CD4-positive, alpha-beta memory T cell (primary cell): ENCODE measurements around the gene SLC22A31. TPM values are rescaled to one million over a fixed set of nuclear protein-coding genes. Genes with fewer than 3 reads are reported as not detected.
A peak's percentile ranks its signal among the peaks of the same experiment; 100 is the strongest.
"Not testable (repeated sequence)": the region's sequence is repeated elsewhere in the genome, so short reads cannot be mapped to it uniquely, and the experiment has no call there.

ENCODE experiments used
- CTCF ChIA-PET: fragments of 350-600 bp; sonication (Branson Sonifier 250); formaldehyde crosslinking; loops from one replicate; lab custom pipeline; 2021; ENCODE audit warnings: inconsistent platforms; ENCODE audit not compliant: partially characterized antibody; lab: Charles Lee
- POLR2A ChIA-PET: fragments of 350-600 bp; sonication (Branson Sonifier 250); formaldehyde crosslinking; loops from one replicate; lab custom pipeline; 2021; ENCODE audit not compliant: partially characterized antibody; lab: Charles Lee
- DNase-seq, 5 donors: peaks; one replicate each; pipeline versions ENCODE4 v3.0.0 to v3.0.0-alpha.2; 2020 to 2022; ENCODE audit warnings: mixed read lengths in 1 of 5
- H3K27ac ChIP-seq: one replicate; pipeline ENCODE4 v1.7.0; 2013; ENCODE audit warnings: low read depth, low read length
- H3K27me3 ChIP-seq: 2 replicates; pipeline ENCODE4 v1.7.0; 2013; ENCODE audit warnings: mild to moderate bottlenecking, low read length, moderate library complexity; ENCODE audit not compliant: insufficient read depth
- H3K36me3 ChIP-seq: 2 replicates; pipeline ENCODE4 v1.7.0; 2013; ENCODE audit warnings: mild to moderate bottlenecking, low read length, moderate library complexity; ENCODE audit not compliant: insufficient read depth
- H3K4me1 ChIP-seq: 2 replicates; pipeline ENCODE4 v1.7.0; 2013; ENCODE audit warnings: mild to moderate bottlenecking, low read length, moderate library complexity; ENCODE audit not compliant: insufficient read depth
- H3K4me3 ChIP-seq, 2 donors: one replicate each; pipeline ENCODE4 v1.7.0; 2013; ENCODE audit warnings: low read length in 2 of 2, mild to moderate bottlenecking in 1 of 2
- H3K9me3 ChIP-seq, 2 donors: one replicate each; pipeline ENCODE4 v1.7.0; 2013; ENCODE audit warnings: low read length in 2 of 2, control low read depth in 1 of 2; ENCODE audit not compliant: control insufficient read depth in 1 of 2
- H3K27ac Mint-ChIP-seq, 7 donors: one replicate each; pipeline ENCODE4 v1.8.0; 2020 to 2021; ENCODE audit warnings: mixed read lengths in 7 of 7, mild to moderate bottlenecking in 6 of 7, inconsistent platforms in 3 of 7, moderate library complexity in 3 of 7
- H3K27me3 Mint-ChIP-seq, 2 donors: one replicate each; pipeline ENCODE4 v1.8.0; 2020 to 2021; ENCODE audit warnings: mixed read lengths in 2 of 2
- H3K36me3 Mint-ChIP-seq, 2 donors: one replicate each; pipeline ENCODE4 v1.8.0; 2020 to 2021; ENCODE audit warnings: mixed read lengths in 2 of 2, inconsistent platforms in 1 of 2, mild to moderate bottlenecking in 1 of 2
- H3K4me1 Mint-ChIP-seq, 4 donors: one replicate each; pipeline ENCODE4 v1.8.0; 2020 to 2021; ENCODE audit warnings: mixed read lengths in 4 of 4, mild to moderate bottlenecking in 1 of 4
- H3K4me3 Mint-ChIP-seq, 8 donors: one replicate each; pipeline ENCODE4 v1.8.0; 2020 to 2021; ENCODE audit warnings: mixed read lengths in 8 of 8, mild to moderate bottlenecking in 7 of 8, moderate library complexity in 6 of 8, inconsistent platforms in 3 of 8
- H3K9me3 Mint-ChIP-seq, 8 donors: one replicate each; pipeline ENCODE4 v1.8.0; 2020 to 2021; ENCODE audit warnings: mixed read lengths in 8 of 8, mild to moderate bottlenecking in 5 of 8, inconsistent platforms in 3 of 8, moderate library complexity in 1 of 8
- intact Hi-C: fragments of 100-400 bp; cut with micrococcal nuclease; formaldehyde crosslinking; loops from one replicate; pipeline ENCODE4 v1.15.1; 2023
- polyA plus RNA-seq, 2 donors: library from polyadenylated mRNA; unstranded; fragments of 300-500 nt; fragmentation: Illumina TruSeq; gene quantifications; one replicate each; pipeline ENCODE4 v1.2.3, GENCODE V29; 2021
- total RNA-seq, 2 experiments: library from RNA; stranded (reverse); gene quantifications; one replicate each; pipeline ENCODE4 v1.2.3, GENCODE V29; 2021

Gene SLC22A31
- under 1 TPM in 1 of 2 experiments, not detected in 1; 0.44 TPM for total RNA-seq
- polyA plus RNA-seq: under 1 TPM; 0.32 to 0.48 TPM

DNA sequence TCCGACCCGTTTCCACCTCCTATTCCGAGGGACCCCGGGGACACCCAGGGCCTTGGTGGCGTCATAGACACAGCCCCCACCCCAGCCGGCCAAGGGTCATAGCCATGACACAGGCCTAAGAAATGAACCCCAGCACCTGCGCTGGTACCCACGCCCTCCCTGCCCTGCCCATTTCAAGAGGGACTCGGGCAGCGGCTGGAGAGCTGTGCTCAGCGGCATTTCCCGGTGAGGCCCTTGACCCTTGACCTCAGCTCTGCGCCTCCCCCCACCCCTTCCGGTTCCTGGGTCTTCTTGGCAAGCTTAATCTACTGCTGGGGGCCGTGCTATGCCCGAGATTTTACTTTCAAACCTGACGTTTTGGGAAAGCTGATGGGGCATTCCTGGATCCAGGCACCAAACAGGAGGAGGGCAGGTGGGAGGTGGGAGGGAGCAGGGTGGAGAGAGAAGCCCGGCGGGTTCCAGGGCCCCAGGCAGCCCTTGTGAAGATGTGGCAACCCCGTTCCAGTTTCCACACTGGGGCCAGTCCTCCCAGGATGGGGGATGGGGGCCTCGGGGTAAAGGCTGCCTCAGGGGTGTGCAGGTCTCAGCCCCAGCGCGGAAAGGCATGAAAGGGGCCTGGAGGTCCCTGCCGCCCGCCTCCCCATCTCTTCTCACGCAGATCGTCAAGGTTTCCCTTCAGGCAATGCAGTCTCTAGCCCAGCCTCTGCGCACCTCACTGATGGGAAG is at the start of gene SLC22A31:
SLC22A31 (minus strand) TSS at position 414 of the 726 bp plus-strand sequence; CDS start at position 378, 36 bp downstream.
- peaks cover 25% of the 10 kb centered on the region in 2 donors for H3K27me3 Mint-ChIP-seq
- H3K27ac ChIP-seq: no peak within 1 kb of the TSS
- no peak within 1 kb of the TSS for H3K4me3 ChIP-seq
- H3K4me1 Mint-ChIP-seq: peaks cover 0 to 21% (median 12%) of the 10 kb centered on the region in 4 donors
- POLR2A ChIA-PET: no interaction called here
- intact Hi-C loops: no loop called here
- peak within 1 kb of the TSS in 7 of 8 donors; percentile 12 to 61 (median 41) for H3K4me3 Mint-ChIP-seq
- peaks cover 0 to 10% (median 3%) of the 10 kb centered on the region in 8 donors for H3K9me3 Mint-ChIP-seq
- no peaks in the 10 kb centered on the region for H3K9me3 ChIP-seq
- no peak for DNase-seq
- H3K4me1 ChIP-seq: peaks cover 10% of the 10 kb centered on the region
- CTCF ChIA-PET: no interaction called here
- H3K36me3 ChIP-seq: no peaks in the 10 kb centered on the region
- peak within 1 kb of the TSS in 1 of 7 donors; percentile 52 for H3K27ac Mint-ChIP-seq
- peaks cover 13% of the 10 kb centered on the region for H3K27me3 ChIP-seq
- peaks cover 0 to 6% of the 10 kb centered on the region in 2 donors for H3K36me3 Mint-ChIP-seq

DNA sequence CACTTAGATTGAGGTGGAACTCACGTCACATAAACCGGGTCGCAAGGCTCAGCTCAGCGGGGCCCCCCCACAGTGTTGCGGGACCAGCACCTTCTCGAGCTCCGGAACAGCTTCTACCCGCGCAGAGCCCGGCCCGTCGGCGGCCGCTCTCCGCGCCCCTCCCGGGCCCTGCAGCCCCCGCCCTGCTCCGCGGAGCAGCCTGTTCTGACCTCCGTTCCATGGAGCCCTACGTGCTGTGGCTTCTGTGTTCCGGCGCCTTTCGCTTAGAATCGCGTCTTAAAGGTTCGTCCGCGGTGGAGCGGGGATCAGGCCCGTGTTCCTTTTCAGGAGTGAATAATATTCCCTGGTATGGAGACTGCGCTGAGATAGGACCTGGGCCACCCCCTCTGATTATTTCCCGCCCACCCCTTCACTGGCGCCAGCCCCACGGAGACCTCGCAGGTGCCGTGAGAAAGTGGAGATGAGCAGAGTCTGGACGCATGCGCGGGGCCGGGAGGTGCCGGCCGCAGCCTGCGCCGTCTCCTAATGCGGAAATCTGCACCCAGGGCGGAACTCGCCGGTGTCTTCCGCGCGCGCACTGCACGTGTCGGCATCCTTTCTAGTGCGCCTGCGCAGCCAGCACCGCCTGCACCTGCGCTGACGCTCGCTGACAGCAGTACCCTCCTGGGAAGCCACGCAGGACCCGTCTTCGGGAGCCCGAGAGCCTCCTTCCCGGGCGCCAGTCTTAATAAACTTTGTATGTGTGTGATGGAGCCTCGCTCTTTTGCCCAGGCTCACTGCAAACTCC is 48.1 kb upstream of the SLC22A31 start:
- Mint-ChIP-seq H3K27ac (peak overlapping the region in 4 of 7 donors; percentile 69 to 77 (median 72)), H3K4me3 (peak overlapping the region; percentile 73 to 84 (median 82)), H3K9me3 (peaks cover 0 to 14% (median 6%) of the 10 kb centered on the region in 8 donors), H3K4me1 (peaks cover 3 to 28% (median 9%) of the 10 kb centered on the region in 4 donors), H3K36me3 (no peaks in the 10 kb centered on the region), H3K27me3 (no peaks in the 10 kb centered on the region)
- Histone ChIP-seq H3K4me3 (peak overlapping the region in 1 of 2 donors; percentile 22), H3K27me3 (no peaks in the 10 kb centered on the region), H3K4me1 (peaks cover 10% of the 10 kb centered on the region), H3K36me3 (no peaks in the 10 kb centered on the region), H3K27ac (no peak overlapping the region), H3K9me3 (no peaks in the 10 kb centered on the region)
- intact Hi-C loops: no loop called here
- ChIA-PET CTCF (interaction anchor here (0.7 to 2.0 kb wide), 2 partner anchors 41 to 272 kb away, joined by 3 to 9 read pairs; no protein-coding TSS in a partner anchor), POLR2A (interaction anchor here (1.2 to 1.8 kb wide), 6 partner anchors 31 to 438 kb away, joined by 3 to 7 read pairs (median 6); partner anchors contain the start of genes CDK10, SPG7 and ZNF778)
- peak in 1 of 5 donors; percentile 38 for DNase-seq

DNA sequence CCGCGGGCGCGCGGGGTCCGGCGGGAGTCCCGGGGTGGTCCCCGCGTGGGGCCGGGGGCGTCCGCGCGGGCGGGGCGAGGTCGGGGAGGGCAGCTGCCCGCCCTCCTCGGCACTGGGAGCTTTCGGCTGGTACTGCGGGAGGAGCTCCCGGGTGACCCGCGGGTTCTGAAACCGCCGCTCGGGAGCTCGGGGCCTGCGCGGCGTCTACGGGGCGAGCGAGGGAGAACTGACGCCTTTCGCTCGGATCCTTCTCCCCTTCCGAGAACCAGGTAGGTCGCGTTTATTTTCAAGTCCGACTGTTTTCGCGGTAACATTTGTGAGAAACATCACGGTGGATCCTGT is 47.4 kb upstream of the SLC22A31 start:
- H3K27me3 Mint-ChIP-seq, H3K4me1 ChIP-seq, intact Hi-C loops, DNase-seq, H3K36me3 Mint-ChIP-seq, H3K9me3 ChIP-seq, H3K27me3 ChIP-seq, H3K36me3 ChIP-seq: not testable (repeated sequence)
- ChIA-PET POLR2A (interaction anchor here (0.5 to 1.8 kb wide), 14 partner anchors 10 to 625 kb away, joined by 3 to 7 read pairs (median 4); partner anchors contain the start of genes CDK10, SPG7, TCF25 and ZNF778), CTCF (interaction anchor here (2.0 kb wide), 2 partner anchors 42 to 67 kb away, joined by 7 to 9 read pairs; no protein-coding TSS in a partner anchor)
- peaks cover 5 to 33% (median 12%) of the 10 kb centered on the region in 4 donors for H3K4me1 Mint-ChIP-seq
- H3K4me3 Mint-ChIP-seq: peak overlapping the region; percentile 76 to 84 (median 82)
- Histone ChIP-seq H3K4me3 (peak overlapping the region in 1 of 2 donors; percentile 22), H3K27ac (peak overlapping the region; percentile 21)
- peaks cover 0 to 14% (median 6%) of the 10 kb centered on the region in 8 donors for H3K9me3 Mint-ChIP-seq
- peak overlapping the region in 6 of 7 donors; percentile 30 to 77 (median 70) for H3K27ac Mint-ChIP-seq

DNA sequence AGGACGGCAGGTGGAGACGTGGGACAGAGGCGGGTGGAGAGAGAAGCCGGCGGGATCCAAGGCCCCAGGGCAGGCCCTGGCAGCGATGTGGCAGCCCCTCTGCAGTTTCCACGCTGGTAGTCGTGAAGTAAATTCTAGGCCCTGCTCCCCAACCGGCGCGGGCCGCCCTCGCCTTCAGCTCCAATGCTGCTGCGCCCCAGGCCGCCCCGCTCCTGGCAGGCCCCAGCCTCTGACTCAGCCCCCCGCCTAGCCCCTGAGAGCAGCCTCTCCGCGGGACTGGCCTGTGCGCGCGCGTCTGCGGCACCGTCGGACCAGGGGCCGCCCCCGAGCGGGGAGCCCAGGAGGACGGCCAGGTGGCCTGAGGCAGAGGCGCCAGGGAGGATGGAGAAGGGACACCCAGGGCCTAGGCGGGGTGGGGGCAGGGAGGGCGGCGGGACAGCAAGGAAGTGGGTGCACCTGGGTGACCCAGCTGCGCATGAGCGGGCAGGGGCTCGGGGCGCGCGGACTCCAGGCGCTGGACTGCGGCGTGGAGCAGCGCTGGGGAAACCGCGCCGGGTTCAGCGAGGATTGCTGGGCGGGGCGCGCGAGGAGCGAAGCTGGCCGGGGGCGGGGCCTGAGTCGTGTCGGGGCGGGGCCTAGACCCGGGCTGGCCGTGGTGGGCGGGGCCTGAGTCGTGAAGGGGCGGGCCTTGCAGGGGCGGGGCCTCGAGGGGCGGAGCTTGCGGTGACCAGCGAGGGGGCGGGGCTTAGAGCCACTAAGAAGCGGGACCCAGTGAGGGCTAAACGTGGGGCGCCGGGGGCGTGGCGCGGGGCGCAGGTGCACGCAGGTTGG is 46.8 kb upstream of the SLC22A31 start:
- peak overlapping the region in 1 of 2 donors; percentile 43 for H3K4me3 ChIP-seq
- intact Hi-C loops: no loop called here
- Mint-ChIP-seq H3K27me3 (no peaks in the 10 kb centered on the region), H3K9me3 (peaks cover 0 to 14% (median 6%) of the 10 kb centered on the region in 8 donors), H3K36me3 (no peaks in the 10 kb centered on the region), H3K27ac (peak overlapping the region in 5 of 7 donors; percentile 68 to 88 (median 70)), H3K4me3 (peak overlapping the region; percentile 26 to 81 (median 72)), H3K4me1 (peaks cover 5 to 33% (median 12%) of the 10 kb centered on the region in 4 donors)
- ChIA-PET POLR2A (interaction anchor here (0.5 to 1.8 kb wide), 16 partner anchors 10 to 626 kb away, joined by 3 to 7 read pairs (median 4); partner anchors contain the start of genes CDK10, SPG7, TCF25 and ZNF778), CTCF (interaction anchor here (2.0 kb wide), 2 partner anchors 42 to 68 kb away, joined by 7 to 9 read pairs; no protein-coding TSS in a partner anchor)
- DNase-seq: peak; percentile 87 to 94 (median 90)
- peaks cover 10% of the 10 kb centered on the region for H3K4me1 ChIP-seq
- no peaks in the 10 kb centered on the region for H3K27me3 ChIP-seq
- H3K36me3 ChIP-seq: no peaks in the 10 kb centered on the region
- H3K9me3 ChIP-seq: no peaks in the 10 kb centered on the region
- H3K27ac ChIP-seq: no peak overlapping the region

DNA sequence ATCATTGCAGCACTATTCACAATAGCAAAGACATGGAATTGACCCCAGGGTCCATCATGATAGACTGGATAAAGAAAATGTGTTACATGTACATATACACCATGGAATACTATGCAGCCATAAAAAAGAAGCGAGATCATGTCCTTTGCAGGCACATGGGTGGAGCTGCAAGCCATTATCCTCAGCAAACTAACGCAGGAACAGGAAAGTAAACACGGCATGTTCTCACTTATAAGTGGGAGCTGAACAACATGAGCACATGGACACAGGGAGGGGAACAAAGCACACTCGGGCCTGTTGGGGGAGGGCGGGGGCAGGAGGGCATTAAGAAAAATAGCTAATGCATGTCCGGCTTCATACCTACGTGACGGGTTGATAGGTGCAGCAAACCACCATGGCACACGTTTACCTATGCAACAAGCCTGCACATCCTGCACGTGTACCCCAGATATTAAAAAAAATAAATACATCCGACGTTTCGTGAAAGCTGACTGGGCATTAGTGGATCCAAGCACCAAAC is 46.1 kb upstream of the SLC22A31 start:
- Mint-ChIP-seq H3K9me3 (peaks cover 0 to 14% (median 6%) of the 10 kb centered on the region in 8 donors), H3K4me3 (peak overlapping the region; percentile 35 to 80 (median 68)), H3K36me3 (no peaks in the 10 kb centered on the region), H3K4me1 (peaks cover 3 to 32% (median 14%) of the 10 kb centered on the region in 4 donors), H3K27me3 (no peaks in the 10 kb centered on the region), H3K27ac (peak overlapping the region; percentile 23 to 88 (median 70))
- H3K36me3 ChIP-seq: no peaks in the 10 kb centered on the region
- ChIA-PET POLR2A (interaction anchor here (0.9 to 1.8 kb wide), 8 partner anchors 25 to 626 kb away, joined by 3 to 7 read pairs (median 4); partner anchors contain the start of genes SPG7, TCF25 and ZNF778), CTCF (interaction anchor here (2.0 kb wide), 2 partner anchors 43 to 68 kb away, joined by 7 to 9 read pairs; no protein-coding TSS in a partner anchor)
- DNase-seq: no peak
- no peaks in the 10 kb centered on the region for H3K27me3 ChIP-seq
- intact Hi-C loops: no loop called here
- no peaks in the 10 kb centered on the region for H3K9me3 ChIP-seq
- H3K4me1 ChIP-seq: peaks cover 14% of the 10 kb centered on the region
- no peak overlapping the region for H3K27ac ChIP-seq
- H3K4me3 ChIP-seq: no peak overlapping the region

- DNase-seq: no peak
- intact Hi-C loops: loop anchor here (5.0 kb wide), 1 partner anchor 1292 kb away; the partner anchor contains the start of gene BANP
- ChIA-PET POLR2A (no interaction called here), CTCF (interaction anchor here (2.5 kb wide), 1 partner anchor 44 kb away, joined by 7 read pairs; no protein-coding TSS in a partner anchor)
- H3K27me3 ChIP-seq: no peaks in the 10 kb centered on the region
- no peaks in the 10 kb centered on the region for H3K36me3 ChIP-seq
- H3K27ac ChIP-seq: no peak overlapping the region
- H3K4me1 ChIP-seq: peaks cover 22% of the 10 kb centered on the region
- H3K4me3 Mint-ChIP-seq: no peak overlapping the region
- H3K9me3 ChIP-seq: no peaks in the 10 kb centered on the region
- H3K27ac Mint-ChIP-seq: no peak overlapping the region
- H3K27me3 Mint-ChIP-seq: no peaks in the 10 kb centered on the region
- H3K4me3 ChIP-seq: no peak overlapping the region
- peaks cover 8 to 38% (median 23%) of the 10 kb centered on the region in 4 donors for H3K4me1 Mint-ChIP-seq
- H3K9me3 Mint-ChIP-seq: peaks cover 0 to under 1% (median 0%) of the 10 kb centered on the region in 8 donors
- peaks cover 0 to 6% of the 10 kb centered on the region in 2 donors for H3K36me3 Mint-ChIP-seq
These were observed 44.4 kb upstream of the SLC22A31 start for GRCh38 chr16:89244754-89245153.
